OCI-LY7 (cell line): Measurements from ENCODE around the gene CDH23. TPM values are rescaled to one million over a fixed set of nuclear protein-coding genes. Genes with fewer than 3 reads are reported as not detected.

ENCODE experiments used
- BruUV-seq: library from RNA; stranded (reverse); fragments of 400-500 nt; replicated peaks from 2 replicates; lab custom pipeline; 2021; lab: Mats Ljungman, UMichigan
- CTCF ChIA-PET: fragments of 300-600 bp; sonication (Branson Sonifier 250); formaldehyde crosslinking; loops from one replicate; lab custom pipeline; 2022; ENCODE audit warnings: antibody characterized with exemption; ENCODE audit not compliant: unreplicated experiment; lab: Charles Lee
- POLR2A ChIA-PET: fragments of 300-600 bp; sonication (Branson Sonifier 250); formaldehyde crosslinking; loops from one replicate; lab custom pipeline; 2022; ENCODE audit warnings: antibody characterized with exemption; lab: Charles Lee
- DNase-seq: peaks from one replicate; pipeline ENCODE4 v3.0.0-alpha.2; 2015; ENCODE audit warnings: low spot score
- H2AFZ ChIP-seq: fragments of 200-600 bp; sonication (generic), shearing (Covaris generic); 2 replicates; pipeline ENCODE4 v1.6.1; 2014; ENCODE audit warnings: mild to moderate bottlenecking, antibody characterized with exemption, low read length, moderate library complexity
- H3K27ac ChIP-seq: fragments of 200-600 bp; sonication (generic); 2 replicates; pipeline ENCODE4 v1.5.1; 2014; ENCODE audit warnings: mixed run types, low read depth, mild to moderate bottlenecking, moderate library complexity, low read length, inconsistent platforms; ENCODE audit not compliant: poor library complexity, severe bottlenecking
- H3K36me3 ChIP-seq: fragments of 200-600 bp; sonication (generic); 2 replicates; pipeline ENCODE4 v1.6.1; 2014; ENCODE audit warnings: mild to moderate bottlenecking, antibody characterized with exemption, low read length, moderate library complexity, mixed read lengths; ENCODE audit not compliant: insufficient read depth
- H3K4me1 ChIP-seq: fragments of 200-600 bp; sonication (generic); 2 replicates; pipeline ENCODE4 v1.5.1; 2014; ENCODE audit warnings: mild to moderate bottlenecking, low read length; ENCODE audit not compliant: insufficient read depth, poor library complexity, severe bottlenecking
- H3K4me2 ChIP-seq: fragments of 200-600 bp; sonication (generic); 2 replicates; pipeline ENCODE4 v1.6.1; 2014; ENCODE audit warnings: mild to moderate bottlenecking, low read length
- H3K4me3 ChIP-seq: fragments of 200-600 bp; sonication (generic); 2 replicates; pipeline ENCODE4 v1.5.1; 2014; ENCODE audit warnings: mild to moderate bottlenecking, low read depth, low read length; ENCODE audit not compliant: poor library complexity, severe bottlenecking
- H3K79me2 ChIP-seq: fragments of 200-600 bp; sonication (generic); 2 replicates; pipeline ENCODE4 v1.6.1; 2016; ENCODE audit warnings: low read depth, mild to moderate bottlenecking, low read length, moderate library complexity, mixed read lengths; ENCODE audit not compliant: insufficient read depth
- H3K9me2 ChIP-seq: fragments of 200-600 bp; sonication (generic); 2 replicates; pipeline ENCODE4 v1.6.1; 2016; ENCODE audit warnings: mild to moderate bottlenecking, low read length, mixed read lengths; ENCODE audit not compliant: insufficient read depth
- H3K9me3 ChIP-seq: fragments of 200-600 bp; sonication (generic); 2 replicates; pipeline ENCODE4 v1.6.1; 2014; ENCODE audit warnings: mild to moderate bottlenecking, mixed run types, low read length, mixed read lengths
- H4K20me1 ChIP-seq: fragments of 200-600 bp; sonication (generic); 2 replicates; pipeline ENCODE4 v1.6.1; 2014; ENCODE audit warnings: mild to moderate bottlenecking, antibody characterized with exemption, low read length, moderate library complexity, mixed read lengths; ENCODE audit not compliant: insufficient read depth
- CTCF ChIP-seq: fragments of 200-600 bp; sonication (generic); conservative IDR thresholded peaks from 2 replicates; pipeline ENCODE4 v1.5.1; 2014; ENCODE audit warnings: mild to moderate bottlenecking, antibody characterized with exemption, low read length, moderate library complexity, mixed read lengths
- EZH2phosphoT487 ChIP-seq: fragments of 200-600 bp; sonication (generic); IDR thresholded peaks from 2 replicates; pipeline ENCODE4 v1.6.1; 2018; ENCODE audit warnings: low read depth, borderline replicate concordance, mild to moderate bottlenecking, mixed run types, antibody characterized with exemption, low read length, moderate library complexity, mixed read lengths
- intact Hi-C: fragments of 100-400 bp; cut with micrococcal nuclease; formaldehyde crosslinking; loops from one replicate; pipeline ENCODE4 v1.10.0; 2022; ENCODE audit not compliant: unreplicated experiment
- total RNA-seq, 2 experiments: library from RNA; depleted of rRNA in 1 of 2; stranded (reverse); fragments of >200 nt in 1 of 2; shearing (Covaris generic) in 1 of 2; gene quantifications; 2 replicates each; pipeline ENCODE4 v1.2.3, GENCODE V29; 2014 to 2022

The CDH23 gene
- total RNA-seq, 2 experiments from 2014 or later = 0.92 to 9.9 TPM

- no TSS peak for BruUV-seq
- POLR2A ChIA-PET = interaction anchor here (1.5 kb wide), 1 partner anchor 41 kb away, joined by 5 read pairs; no protein-coding TSS in a partner anchor
- intact Hi-C loops = no loop called here
Observed at GRCh38 chr10:71497763-71498326, 101.1 kb downstream of the CDH23 start.

GRCh38 chr10:71501402-71501801 is 104.7 kb downstream of the CDH23 start:
- H3K36me3 ChIP-seq = no peaks in the 10 kb centered on the region
- H3K79me2 ChIP-seq = no peaks in the 10 kb centered on the region
- intact Hi-C loops = no loop called here
- no TSS peak for BruUV-seq
- H3K4me3 ChIP-seq = no peak overlapping the region
- H3K4me1 ChIP-seq = no peaks in the 10 kb centered on the region
- no peak overlapping the region for H3K27ac ChIP-seq
- ChIA-PET CTCF (interaction anchor here (0.5 to 0.8 kb wide), 2 partner anchors 26 to 52 kb away, joined by 3 to 4 read pairs; no protein-coding TSS in a partner anchor), POLR2A (no interaction called here)
- H3K9me2 ChIP-seq = no peaks in the 10 kb centered on the region
- no peak overlapping the region for H2AFZ ChIP-seq
- H3K9me3 ChIP-seq = no peaks in the 10 kb centered on the region
- H3K4me2 ChIP-seq = no peak overlapping the region
- H4K20me1 ChIP-seq = no peaks in the 10 kb centered on the region
- TF ChIP-seq CTCF = no peak
- no peak for TF ChIP-seq EZH2phosphoT487
- DNase-seq = no peak

More at GRCh38 chr10:71497763-71498326, 101.1 kb downstream of the CDH23 start:
- Histone ChIP-seq H3K4me1 (peaks cover 7% of the 10 kb centered on the region), H3K4me2 (no peak overlapping the region), H3K27ac (no peak overlapping the region), H3K9me3 (no peaks in the 10 kb centered on the region), H3K36me3 (no peaks in the 10 kb centered on the region), H4K20me1 (no peaks in the 10 kb centered on the region), H3K79me2 (no peaks in the 10 kb centered on the region), H3K4me3 (no peak overlapping the region), H3K9me2 (no peaks in the 10 kb centered on the region), H2AFZ (no peak overlapping the region)
- DNase-seq = no peak
- CTCF ChIA-PET = no interaction called here
- TF ChIP-seq CTCF (no peak), EZH2phosphoT487 (no peak)

- Histone ChIP-seq H3K27ac (no peak overlapping the region), H3K4me2 (no peak overlapping the region), H3K79me2 (no peaks in the 10 kb centered on the region), H3K9me3 (no peaks in the 10 kb centered on the region), H3K4me3 (no peak overlapping the region), H2AFZ (no peak overlapping the region), H3K36me3 (no peaks in the 10 kb centered on the region), H3K9me2 (no peaks in the 10 kb centered on the region), H3K4me1 (no peaks in the 10 kb centered on the region), H4K20me1 (no peaks in the 10 kb centered on the region)
- TF ChIP-seq EZH2phosphoT487 = no peak
- TF ChIP-seq CTCF = no peak
- BruUV-seq = no TSS peak
- intact Hi-C loops = no loop called here
- CTCF ChIA-PET = interaction anchor here (0.7 to 0.8 kb wide), 2 partner anchors 51 to 151 kb away, joined by 3 to 4 read pairs; no protein-coding TSS in a partner anchor
- POLR2A ChIA-PET = no interaction called here
- DNase-seq = no peak
Observed at GRCh38 chr10:71502190-71502589, 105.5 kb downstream of the CDH23 start.
